HEK293T (cell line): Measurements from ENCODE around the gene SCYGR7.

ENCODE experiments used
- BHLHE40 ChIP-seq: fragments of 450-650 bp; IDR thresholded peaks from 2 replicates; pipeline ENCODE4 v1.6.1; 2016; ENCODE audit warnings: mild to moderate bottlenecking, moderate library complexity, borderline replicate concordance
- ELF4 ChIP-seq: fragments of 450-650 bp; IDR thresholded peaks from 2 replicates; pipeline ENCODE4 v1.6.1; 2017; ENCODE audit warnings: antibody characterized with exemption
- PKNOX1 ChIP-seq: fragments of 450-650 bp; IDR thresholded peaks from 2 replicates; pipeline ENCODE4 v1.6.1; 2016
- SP1 ChIP-seq: fragments of 450-650 bp; IDR thresholded peaks from 2 replicates; pipeline ENCODE4 v1.6.1; 2017
- SUZ12 ChIP-seq: fragments of 450-650 bp; IDR thresholded peaks from 2 replicates; pipeline ENCODE4 v1.6.1; 2016; ENCODE audit warnings: mild to moderate bottlenecking

- TF ChIP-seq ELF4 (no peak), SP1 (no peak), SUZ12 (no peak), BHLHE40 (no peak), PKNOX1 (no peak)
Measured at GRCh38 chr2:227717687-227718567, 10.2 kb upstream of the SCYGR7 start, which contains the start of gene SLC19A3.
